GM19099 (cell line): ENCODE results near the gene MEG3.

Source experiments
- POLR2A ChIP-seq: IDR thresholded peaks from 3 replicates; pipeline ENCODE4 v1.6.1; 2011; ENCODE audit warnings: low read depth; ENCODE audit not compliant: insufficient read length; ENCODE audit errors: extremely low read depth

MEG3 gene

GRCh38 chr14:100871234-100872186 is 45.6 kb downstream of the MEG3 start:
- TF ChIP-seq POLR2A: no peak

- no peak for TF ChIP-seq POLR2A
These were observed 46.6 kb downstream of the MEG3 start for GRCh38 chr14:100872259-100873095.

- no peak for TF ChIP-seq POLR2A
These were observed 47.2 kb downstream of the MEG3 start for GRCh38 chr14:100873096-100873482.

- TF ChIP-seq POLR2A: no peak
These were observed 48.1 kb downstream of the MEG3 start for GRCh38 chr14:100874051-100874410.

GRCh38 chr14:100874411-100875091 is 48.6 kb downstream of the MEG3 start:
- no peak for TF ChIP-seq POLR2A

- no peak for TF ChIP-seq POLR2A
These were observed 49.2 kb downstream of the MEG3 start for GRCh38 chr14:100875126-100875525.

- TF ChIP-seq POLR2A: no peak
These were observed 50.1 kb downstream of the MEG3 start for GRCh38 chr14:100875861-100876590.

- TF ChIP-seq POLR2A: no peak
These were observed 52.6 kb downstream of the MEG3 start for GRCh38 chr14:100878271-100879146.

- no peak for TF ChIP-seq POLR2A
These were observed 53.3 kb downstream of the MEG3 start for GRCh38 chr14:100879194-100879593.

GRCh38 chr14:100879782-100880181 is 53.9 kb downstream of the MEG3 start:
- TF ChIP-seq POLR2A: no peak

GRCh38 chr14:100880271-100881101 is 54.6 kb downstream of the MEG3 start:
- TF ChIP-seq POLR2A: no peak

GRCh38 chr14:100881211-100882025 is 55.5 kb downstream of the MEG3 start:
- no peak for TF ChIP-seq POLR2A
